Stimulated activated CD8-positive, alpha-beta memory T cell treated with anti-CD3 and anti-CD28 coated beads, Interleukin-15, amount 100 ng/mL, for 24 hours (primary cell): Measurements from ENCODE around the gene HIBCH.
"Not testable (repeated sequence)": the region's sequence is repeated elsewhere in the genome, so short reads cannot be mapped to it uniquely, and the experiment has no call there.

Source experiments
- DNase-seq: peaks from one replicate; pipeline ENCODE4 v3.0.0-alpha.2; 2020; ENCODE audit warnings: low read depth

HIBCH gene

DNA sequence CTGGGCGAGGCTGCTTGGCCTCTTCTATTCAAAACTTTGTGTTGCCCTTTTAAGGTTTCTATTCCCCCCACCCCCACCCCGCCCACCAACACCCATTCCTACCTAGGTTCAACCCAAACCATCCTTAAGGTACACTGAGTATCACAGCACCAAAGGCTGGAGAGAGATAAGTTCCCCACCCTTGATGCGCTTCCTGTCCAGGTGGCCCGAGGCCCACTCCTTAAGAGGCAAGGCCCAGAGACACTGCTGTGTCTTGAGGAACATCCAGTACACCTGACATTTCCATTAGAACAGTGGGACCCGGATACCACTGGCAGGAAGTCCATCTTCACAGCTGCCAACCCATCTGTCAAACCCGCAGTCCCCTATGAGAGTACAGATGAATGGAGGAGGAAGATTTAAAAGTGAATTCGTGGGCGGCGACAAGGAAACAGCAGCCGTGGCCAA lies 23.5 kb upstream of the HIBCH start:
- no peak for DNase-seq

DNA sequence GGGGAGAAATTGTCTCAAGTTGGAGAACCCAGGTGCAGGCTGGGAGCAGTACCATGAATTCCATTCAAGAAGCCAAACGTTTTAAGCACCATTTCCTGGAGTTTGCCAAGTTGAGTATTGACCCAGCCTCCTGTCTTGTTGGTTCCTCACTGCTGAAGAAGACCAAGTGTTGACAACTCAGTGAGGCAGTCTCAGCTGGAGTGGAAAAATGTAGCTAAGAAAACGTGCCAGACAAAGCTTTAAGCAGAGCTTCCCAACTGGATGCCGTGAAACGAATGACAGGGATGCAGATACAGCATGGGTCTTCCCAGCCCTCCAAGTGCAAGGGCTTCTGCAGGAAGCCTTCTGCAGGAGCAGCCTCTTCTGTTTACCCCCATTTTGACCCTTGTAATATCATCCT lies 23.0 kb upstream of the HIBCH start:
- no peak for DNase-seq

DNA sequence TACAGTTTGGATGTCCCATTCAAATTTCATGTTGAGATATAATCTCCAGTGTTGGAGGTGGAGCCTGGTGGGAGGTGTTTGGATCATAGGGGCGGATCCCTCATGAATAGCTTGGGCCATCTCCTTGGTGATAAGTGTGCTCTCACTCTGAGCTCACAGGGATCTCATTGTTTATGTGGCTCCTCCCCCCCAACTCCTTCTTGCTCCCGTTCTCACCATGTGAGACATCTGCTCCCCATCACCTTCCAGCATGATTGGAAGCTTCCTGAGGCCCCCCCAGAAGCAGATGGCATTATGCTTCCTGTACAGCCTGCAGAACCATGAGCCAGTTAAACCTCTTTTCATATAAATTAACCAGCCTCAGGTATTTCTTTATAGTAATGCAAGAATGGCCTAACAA lies 20.7 kb upstream of the HIBCH start:
- no peak for DNase-seq

DNA sequence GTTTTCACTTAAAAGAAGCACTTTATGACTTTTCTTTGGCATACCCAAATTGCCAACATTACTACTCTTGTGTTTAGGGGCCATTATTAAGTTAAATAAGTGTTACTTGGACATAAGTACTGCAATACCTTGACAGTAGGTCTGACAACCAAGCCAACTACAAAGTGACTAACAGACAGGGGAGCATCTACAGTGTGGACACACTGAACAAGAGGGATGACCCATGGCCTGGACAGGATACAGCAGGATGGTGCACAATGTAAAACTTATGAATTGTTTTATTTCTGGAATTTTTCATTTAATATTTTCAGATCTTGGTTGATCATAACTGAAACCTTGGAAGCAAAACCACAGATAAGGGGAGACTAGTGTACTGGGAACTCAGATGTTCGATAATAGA lies 19.8 kb upstream of the HIBCH start:
- no peak for DNase-seq

DNA sequence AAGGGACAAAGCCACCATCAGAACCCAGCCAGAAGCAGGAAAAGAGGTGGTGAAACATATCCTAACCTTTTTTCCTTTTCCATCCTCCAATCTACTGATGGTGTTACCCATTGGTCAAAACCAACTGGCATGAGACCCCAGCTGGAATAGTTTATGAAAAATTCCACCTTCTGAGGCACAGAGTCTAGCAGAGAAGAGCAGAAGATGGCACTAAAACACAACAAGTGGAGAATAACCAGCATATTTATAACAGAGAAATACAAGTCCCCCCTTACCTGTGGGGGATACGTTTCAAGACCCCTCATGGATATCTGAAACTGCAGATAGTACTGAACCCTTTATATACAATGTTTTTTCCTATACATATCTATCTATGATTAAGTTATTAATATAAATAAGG lies 18.8 kb upstream of the HIBCH start:
- DNase-seq, result no peak

DNA sequence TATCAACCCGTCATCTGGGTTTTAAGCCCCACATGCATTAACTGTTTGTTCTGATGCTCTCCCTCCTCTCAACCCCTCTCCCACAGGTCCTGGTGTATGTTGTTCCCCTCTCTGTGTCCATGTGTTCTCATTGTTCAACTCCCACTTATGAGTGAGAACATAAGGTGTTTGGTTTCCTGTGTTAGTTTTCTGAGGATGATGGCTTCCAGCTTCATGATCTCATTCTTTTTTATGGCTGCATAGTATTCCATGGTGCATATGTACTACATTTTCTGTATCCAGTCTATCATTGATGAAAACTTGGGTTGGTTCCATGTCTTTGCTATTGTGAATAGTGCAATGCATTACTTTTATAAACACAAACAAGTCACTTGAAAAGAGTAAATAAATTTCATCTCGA lies 16.8 kb upstream of the HIBCH start:
- no peak for DNase-seq

DNA sequence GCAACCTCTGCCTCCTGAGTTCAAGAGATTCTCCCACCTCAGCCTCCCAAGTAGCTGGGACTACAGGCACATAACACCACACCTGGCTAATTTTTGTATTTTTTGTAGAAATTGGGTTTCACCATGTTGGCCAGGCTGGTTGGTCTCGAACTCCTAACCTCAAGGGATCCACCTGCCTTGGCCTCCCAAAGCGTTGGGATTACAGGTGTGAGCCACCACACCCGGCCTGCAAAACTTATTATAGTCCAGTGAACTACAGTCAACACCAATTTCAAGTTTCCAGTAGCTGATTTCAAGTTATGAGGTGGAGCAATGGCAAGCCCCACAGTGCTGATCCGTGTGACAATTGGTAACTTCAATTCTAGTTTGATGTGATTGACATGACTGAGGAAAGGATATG lies 16.0 kb upstream of the HIBCH start:
- DNase-seq, result not testable (repeated sequence)

DNA sequence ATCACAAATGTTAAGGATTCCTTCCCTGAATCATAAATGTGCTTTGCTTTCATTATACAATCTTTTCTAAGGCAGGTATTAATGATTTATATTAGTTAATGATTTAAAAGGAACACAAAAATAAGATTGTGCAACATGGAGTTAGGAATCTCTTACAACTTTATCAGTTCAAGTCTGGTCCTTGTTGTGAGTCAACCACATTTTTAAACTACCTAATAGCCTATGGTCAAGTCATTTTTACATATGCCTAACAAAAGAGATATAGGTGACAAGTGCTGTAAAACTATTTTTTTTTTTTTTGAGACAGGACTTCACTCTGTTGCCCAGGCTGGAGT lies 15.6 kb upstream of the HIBCH start:
- DNase-seq, result no peak

DNA sequence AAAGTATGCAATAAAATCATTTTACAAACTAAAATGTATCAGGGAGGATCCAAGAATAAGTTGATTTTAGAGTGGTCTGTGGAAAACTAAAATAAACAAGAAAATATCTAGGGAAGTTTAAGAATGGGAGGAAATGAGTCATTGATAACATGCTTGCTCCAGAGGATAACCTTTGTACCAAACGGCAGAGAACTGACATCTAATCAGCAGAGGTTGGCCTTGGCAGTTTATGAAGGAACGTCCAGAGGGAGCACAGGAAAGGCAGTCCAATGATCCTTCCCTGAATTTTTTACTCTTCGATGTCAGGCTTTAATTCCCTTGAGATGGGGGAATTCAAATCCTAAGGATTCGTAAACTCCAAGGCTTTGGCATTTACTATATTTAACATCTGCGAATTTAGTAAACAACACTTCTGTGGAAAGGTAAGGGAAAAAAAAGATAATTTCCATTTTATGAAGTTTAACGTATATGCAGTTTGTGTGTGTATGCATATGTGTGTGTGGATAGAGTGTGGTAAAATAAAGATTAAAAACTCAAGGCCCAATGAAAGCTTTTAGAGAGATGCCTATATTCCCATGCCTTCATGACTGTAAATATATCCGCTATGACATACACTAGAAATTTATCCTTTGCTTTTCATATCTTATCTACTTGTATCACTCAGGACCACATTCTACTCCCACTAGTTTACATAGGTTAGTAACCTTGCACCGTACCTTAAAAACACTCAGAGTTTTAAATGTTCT lies 15.0 kb upstream of the HIBCH start:
- DNase-seq, result no peak

DNA sequence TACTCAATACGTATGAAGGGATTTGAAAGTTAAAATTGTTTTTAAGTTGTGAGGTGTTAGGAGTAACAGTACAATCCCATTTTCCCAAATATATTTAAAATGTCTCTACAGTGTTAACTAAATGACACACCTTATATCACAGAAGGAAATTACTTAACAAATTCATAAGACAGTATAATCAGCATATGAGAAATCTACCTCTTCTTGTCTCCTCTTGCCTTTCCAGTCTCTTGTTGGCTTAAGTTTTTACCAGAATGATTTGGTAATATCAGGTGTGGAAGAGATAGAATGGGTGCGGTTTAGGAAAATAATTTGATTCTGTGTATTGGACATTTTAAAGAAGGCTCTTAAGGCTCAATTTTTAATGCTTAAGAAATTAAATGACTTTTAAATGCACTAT lies 14.3 kb upstream of the HIBCH start:
- no peak for DNase-seq

DNA sequence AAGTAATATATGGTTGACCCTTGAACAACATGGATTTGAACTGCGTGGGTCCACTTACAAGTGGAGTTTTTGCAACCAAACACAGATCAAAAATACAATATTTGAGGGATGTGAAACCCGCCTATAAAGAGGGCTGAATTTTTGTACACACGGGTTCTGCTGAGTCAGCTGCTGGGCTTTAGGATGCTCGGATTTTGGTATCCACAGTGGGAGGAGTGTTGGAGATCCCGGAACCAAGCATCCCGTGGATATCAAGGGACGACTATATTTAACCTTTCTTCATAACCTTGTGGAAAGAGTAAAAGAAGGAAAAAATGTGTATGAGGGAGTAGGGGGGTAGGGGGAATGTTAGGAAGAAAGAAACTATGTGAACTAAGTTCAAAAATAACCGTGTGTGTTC lies 13.8 kb upstream of the HIBCH start:
- no peak for DNase-seq

DNA sequence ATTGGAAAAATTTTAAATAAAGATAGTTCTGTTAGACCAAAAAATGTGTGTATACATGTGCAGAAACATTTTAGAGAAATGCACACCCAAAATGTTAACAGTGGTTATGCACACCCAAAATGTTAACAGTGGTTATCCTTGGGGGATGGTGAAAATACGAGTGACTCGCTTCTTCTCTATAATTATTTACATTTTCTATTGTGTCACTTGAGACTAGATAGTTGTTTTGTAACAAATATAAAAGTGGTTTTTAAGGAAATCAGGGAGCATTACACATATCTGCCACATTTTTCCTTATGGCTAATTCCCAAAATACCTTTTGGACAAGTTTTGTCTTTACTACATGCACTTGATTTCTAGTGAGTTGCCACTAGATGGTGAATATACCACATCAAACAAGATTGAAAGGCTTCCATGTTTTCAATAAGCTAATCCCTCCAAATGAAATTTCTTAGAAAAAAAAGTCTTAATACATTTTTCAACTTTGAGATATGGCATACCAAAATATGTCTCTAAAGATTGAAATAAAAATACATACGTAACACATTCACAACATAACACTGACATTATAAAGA lies 9.0 kb upstream of the HIBCH start:
- no peak for DNase-seq

DNA sequence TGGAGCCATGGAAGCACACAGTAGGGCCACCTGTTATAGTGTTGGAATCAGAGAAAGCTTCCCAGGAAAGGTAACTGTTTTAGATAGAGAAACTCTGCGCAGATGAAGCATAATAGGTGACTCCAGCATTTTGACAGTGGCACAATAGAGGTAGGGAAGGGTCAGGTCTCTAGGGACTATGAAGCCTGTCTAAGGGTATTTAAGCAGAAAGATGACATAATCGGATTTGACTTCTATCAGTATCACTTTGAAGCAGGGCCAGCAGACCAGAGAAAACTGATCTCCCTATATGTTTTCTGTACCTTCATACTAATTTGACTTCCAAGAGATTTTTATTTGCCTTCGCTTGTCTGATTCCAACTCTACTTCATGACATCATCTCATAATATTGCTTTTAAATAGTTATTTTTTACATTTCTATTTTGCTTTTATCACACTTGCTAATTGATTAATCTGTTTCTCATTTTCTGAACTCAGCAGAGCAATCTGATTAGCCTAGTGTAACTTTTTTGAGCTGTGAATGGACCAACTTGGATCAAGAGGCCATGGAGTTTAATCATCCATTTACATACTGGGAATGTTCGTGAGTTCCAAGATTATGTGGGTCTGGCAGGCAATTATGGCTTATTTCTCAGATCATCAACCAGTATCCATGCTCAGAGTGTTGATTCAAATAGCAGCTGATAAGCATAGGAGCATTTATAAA lies 8.4 kb upstream of the HIBCH start:
- no peak for DNase-seq

DNA sequence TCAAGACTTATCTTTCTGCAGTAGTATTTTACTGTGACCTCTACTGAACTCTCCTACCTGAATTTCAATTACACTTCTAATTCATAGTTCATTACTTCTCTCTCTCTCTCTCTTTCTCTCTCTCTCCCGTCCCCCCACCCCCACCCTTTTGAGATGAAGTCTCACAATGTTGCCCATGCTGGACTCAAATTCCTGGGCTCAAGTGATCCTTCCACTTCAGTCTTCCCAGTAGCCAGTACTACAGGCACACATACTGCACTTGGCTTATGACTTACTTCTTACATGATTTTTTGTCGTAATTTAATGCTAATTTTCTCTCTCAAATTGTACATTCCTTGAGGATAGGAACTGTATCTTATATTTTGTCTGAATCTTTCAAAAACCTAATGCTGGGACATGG lies 6.0 kb upstream of the HIBCH start:
- no peak for DNase-seq

DNA sequence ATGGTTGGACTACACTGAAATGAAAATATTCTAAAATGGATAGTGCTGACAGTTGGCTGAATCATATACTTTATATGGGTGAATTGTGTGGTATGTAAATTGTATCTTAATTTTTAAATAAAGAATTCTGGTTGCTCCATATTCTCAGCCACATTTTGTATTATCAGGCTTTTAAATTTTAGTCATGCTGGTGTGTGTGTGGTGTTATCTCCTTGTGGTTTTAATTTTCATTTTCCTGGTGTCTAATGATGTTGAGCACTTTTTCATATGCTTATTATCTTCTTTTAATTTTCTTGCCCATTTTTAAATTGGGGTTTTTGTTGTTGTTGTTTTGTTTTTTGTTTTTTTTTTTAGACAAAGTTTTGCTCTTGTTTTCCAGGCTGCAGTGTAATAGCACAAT lies 3.8 kb upstream of the HIBCH start:
- no peak for DNase-seq

DNA sequence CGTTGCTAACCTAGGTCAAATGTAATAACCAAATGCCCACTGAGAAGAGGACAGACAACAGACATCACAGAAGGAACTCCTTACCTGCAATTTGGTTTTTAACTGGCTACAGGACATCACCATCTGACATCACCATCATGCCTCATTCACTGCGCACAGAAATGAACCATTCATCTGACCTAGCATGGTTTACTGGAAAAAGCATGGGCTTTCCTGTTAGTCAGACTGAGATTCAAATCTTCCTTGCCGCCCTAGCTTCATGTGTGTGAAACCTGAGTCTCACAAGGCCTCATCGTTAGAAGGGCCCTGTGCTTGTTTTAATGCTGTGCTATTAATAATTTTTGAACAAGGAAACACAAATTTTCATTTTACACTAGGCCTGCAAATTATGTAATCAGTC lies 1.1 kb upstream of the HIBCH start:
- no peak for DNase-seq

DNA sequence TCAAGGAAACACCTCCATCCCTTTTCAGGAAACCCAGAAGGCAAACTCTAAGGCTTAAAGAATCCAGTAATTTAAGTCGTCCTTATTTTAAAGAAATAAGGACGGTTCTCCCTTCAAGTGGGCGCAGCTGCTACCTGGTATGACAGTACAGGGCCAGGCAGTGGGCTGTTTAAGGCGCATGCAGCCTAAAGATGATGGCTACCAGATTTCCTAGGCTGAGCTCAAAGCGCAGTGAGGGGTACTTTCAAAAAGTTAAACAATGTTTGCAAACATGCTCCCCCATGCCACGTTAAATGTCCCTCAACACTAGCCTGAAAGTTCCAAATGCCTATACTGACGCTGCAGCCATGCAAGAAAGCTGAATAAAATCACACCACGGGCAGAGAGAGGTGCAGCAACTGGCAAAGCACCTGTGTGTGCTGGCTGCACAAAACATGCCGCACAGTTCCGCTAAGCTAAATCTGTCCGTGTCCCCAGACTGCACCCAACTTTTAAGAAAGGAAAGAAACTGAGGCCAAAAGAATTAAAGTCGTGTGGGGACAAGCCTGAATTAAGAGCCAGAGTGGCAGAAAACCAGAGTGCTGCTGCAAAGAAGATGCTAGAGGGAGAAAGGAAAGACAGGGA lies 583 bp downstream of the HIBCH start:
- no peak for DNase-seq

DNA sequence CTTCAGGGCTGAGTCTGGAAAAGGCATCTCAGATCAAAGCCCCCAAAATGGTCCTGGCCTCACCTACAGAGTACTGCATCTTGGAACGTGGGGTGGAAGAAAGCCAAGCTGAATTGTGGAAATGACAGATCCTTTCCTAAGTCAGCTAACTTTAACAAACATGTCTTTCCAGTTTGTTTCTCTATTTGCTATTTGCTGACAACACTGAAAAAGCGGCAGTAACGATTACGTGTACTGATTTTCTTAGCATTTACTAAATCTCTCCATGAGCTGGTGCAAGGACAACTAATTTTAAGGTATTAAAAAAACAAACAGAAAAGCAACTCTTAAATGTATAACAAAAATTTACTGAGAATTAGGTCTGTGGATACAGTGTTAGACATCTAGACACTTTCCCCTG lies 1.1 kb downstream of the HIBCH start:
- no peak for DNase-seq

DNA sequence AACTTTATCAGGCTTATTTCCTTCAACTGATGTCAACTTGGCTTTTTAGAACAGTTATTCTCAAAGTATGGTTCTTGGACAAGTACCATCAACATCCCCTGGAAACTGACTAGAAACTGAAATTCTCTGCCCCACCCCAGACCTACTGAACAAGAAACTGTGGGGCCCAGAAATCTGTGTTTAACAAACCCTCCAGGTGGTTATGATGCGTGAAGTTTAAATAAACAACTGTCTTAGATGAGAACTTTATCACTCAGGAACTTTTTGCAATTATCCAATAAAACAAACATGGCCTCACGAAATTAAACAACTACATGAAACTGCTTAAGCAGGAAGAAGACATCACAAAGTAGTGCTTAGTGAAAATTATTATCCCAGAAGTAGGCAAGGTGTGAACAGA lies 4.4 kb downstream of the HIBCH start:
- DNase-seq, result no peak

DNA sequence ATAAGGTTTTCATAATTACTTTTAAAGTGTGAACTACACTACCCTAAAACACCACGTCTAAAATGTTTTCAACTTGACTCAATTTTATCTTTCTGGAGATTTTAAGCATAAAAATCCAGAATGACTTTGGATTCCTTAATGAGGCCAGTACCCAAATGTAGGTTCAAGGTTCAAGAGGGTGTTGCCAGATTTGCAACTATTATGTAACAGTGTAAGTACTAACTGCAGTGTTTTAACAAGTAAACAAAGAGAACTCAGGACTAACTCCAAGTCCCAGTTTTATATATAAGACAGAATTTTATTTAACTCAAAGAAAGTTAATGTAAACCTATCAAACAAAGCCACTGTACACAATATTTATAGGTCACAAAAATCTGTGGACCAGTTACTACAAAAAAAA lies 5.7 kb downstream of the HIBCH start:
- no peak for DNase-seq

DNA sequence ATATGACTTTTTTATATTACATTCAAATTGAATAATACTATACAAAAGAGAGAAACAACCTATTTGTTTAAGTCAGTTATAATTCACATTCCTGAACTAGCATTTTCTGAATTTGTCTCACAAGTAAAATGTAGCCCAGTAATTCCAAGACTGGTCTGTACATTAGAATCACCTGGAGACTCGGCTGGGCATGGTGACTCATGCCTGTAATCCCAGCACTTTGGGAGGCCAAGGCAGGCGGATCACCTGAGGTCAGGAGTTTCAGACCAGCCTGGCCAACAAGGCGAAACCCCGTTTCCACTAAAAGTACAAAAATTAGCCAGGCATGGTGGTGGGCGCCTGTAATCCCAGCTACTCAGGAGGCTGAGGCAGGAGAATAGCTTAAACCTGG lies 7.0 kb downstream of the HIBCH start:
- not testable (repeated sequence) for DNase-seq

DNA sequence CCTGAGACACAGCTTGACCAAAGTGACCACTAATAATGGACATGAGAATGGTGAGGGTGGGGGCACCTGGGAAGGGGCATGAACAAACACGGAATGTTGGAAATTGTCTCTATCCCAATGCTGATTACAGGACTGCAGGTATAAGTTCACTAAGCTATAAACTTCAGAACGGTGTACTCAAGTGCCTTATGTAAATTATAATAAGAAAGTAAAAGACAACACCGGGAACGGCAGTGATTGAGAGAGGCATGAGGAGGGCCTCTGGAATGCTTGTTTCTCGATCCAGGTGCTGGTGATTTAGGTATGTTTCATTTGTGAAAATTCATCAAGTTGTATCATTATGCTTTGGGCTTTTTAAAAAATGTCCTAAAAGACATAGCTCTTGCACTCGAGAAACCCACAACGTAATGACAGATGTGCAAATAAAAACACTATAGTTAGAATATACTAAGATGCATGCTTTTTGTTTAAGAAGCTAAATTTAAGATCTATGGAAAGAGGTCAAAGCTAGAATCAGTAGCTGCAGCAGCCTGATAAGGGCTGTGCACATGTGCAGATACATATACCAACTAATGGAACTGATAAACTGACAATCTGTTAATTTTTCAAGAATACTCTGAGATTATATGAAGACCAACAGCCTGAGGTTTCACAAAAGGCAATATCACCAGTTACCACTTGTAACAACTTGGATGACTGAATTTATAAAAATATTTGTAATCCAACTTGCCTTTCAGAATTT lies 7.6 kb downstream of the HIBCH start:
- no peak for DNase-seq

DNA sequence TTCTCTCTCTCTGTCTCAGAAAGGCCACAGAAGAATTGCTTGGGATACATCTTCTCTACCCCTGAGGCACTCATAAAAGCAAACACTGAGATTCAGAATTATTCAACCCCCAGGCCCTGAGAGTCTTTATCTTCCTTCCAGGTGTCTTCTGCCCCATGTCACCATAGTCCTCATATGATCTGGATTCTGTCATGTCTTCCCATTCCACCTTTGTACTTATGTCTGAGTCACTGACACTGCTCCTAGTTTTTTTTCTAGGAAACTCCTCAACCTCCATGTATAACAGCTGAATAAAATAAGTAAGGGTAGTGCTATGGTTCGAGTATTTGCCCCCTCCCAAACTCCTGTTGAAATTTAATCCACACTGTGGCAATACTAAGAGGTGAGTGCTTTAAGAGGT lies 11.6 kb downstream of the HIBCH start:
- DNase-seq, result no peak
